ENCODE measurements around the gene LRRFIP1.
"Not testable (repeated sequence)": the region's sequence is repeated elsewhere in the genome, so short reads cannot be mapped to it uniquely, and the experiment has no call there.

LRRFIP1 gene

GRCh38 chr2:237666606-237667005 lies 39.2 kb downstream of the LRRFIP1 start:
- no peaks in the 10 kb centered on the region for H3K9me3 ChIP-seq (ENCODE audit: insufficient read depth, low read length)
- no peak overlapping the region for H3K4me2 ChIP-seq (ENCODE audit: low read length)
- no peak overlapping the region for H2AFZ ChIP-seq (ENCODE audit: low read depth, low read length)
- H3K79me2 ChIP-seq (ENCODE audit: low read length): no peaks in the 10 kb centered on the region
- no peaks in the 10 kb centered on the region for H3K36me3 ChIP-seq (replicated peaks; ENCODE audit: low read depth, low read length)
- no peak overlapping the region for H3K4me3 ChIP-seq (ENCODE audit: low read length)
- no peak overlapping the region for H3K9ac ChIP-seq (ENCODE audit: low read length)
- peaks cover 30% of the 10 kb centered on the region for H3K4me1 ChIP-seq (ENCODE audit: low read length)
- H3K27ac ChIP-seq (ENCODE audit: low read length): no peak overlapping the region
- no peak for TF ChIP-seq EZH2phosphoT487 (IDR thresholded peaks at IDR 0.05; ENCODE audit: low read depth)
- TF ChIP-seq CTCF (IDR thresholded peaks at IDR 0.05; ENCODE audit: low read depth, low read length): no peak
- H3K27me3 ChIP-seq (ENCODE audit: low read depth, low read length): peaks cover 52% of the 10 kb centered on the region
- no peaks in the 10 kb centered on the region; the same call in 1 of the 2 replicates for H4K20me1 ChIP-seq (ENCODE audit: insufficient read depth, low read length)

DNA sequence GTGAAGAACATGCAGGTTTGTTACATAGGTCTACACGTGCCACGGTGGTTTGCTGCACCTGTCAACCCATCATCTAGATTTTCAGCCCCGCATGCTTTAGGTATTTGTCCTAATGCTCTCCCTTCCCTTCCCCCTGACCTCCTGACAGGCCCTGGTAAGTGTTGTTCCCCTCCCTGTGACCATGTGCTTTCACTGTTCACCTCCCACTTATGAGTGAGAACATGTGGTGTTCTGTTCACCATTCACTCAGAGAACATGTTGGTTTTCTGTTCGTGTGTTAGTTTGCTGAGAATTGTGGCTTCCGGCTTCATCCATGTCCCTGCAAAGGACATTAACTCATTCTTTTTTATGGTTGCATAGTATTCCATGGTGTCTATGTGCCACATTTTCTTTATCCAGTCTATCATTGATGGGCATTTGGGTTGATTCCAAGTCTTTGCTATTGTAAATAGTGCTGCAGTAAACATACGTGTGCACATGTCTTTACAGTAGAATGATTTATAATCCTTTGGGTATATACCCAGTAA lies 39.7 kb downstream of the LRRFIP1 start:
- not testable (repeated sequence) for H3K27ac ChIP-seq (ENCODE audit: low read length); H3K4me2 ChIP-seq (ENCODE audit: low read length)
- peaks cover 35% of the 10 kb centered on the region for H3K4me1 ChIP-seq (ENCODE audit: low read length)

DNA sequence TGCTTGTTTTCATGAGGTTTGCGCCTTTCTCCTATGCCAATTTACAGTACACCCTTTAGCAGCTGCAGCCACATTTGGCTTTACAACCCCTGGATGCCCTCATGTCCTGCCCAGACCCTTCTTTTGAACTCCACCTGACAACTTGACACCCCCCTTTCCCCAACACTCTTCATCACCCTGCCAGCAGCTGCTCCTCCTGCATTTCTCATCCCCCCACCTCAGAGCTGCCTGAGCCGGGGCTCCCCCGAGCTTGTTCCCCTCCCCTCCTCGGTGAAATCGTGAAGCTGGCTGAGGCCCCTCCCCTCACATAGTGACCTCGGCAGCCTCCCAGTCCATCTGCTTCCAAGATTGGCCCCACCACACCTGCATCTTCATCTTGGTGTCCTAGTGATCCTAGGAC lies 40.5 kb downstream of the LRRFIP1 start:
- Histone ChIP-seq H3K27me3 (ENCODE audit: low read depth, low read length) (peaks cover 51% of the 10 kb centered on the region), H2AFZ (ENCODE audit: low read depth, low read length) (no peak overlapping the region), H3K27ac (ENCODE audit: low read length) (no peak overlapping the region), H3K36me3 (replicated peaks; ENCODE audit: low read depth, low read length) (no peaks in the 10 kb centered on the region), H3K4me3 (ENCODE audit: low read length) (no peak overlapping the region), H3K4me2 (ENCODE audit: low read length) (no peak overlapping the region), H3K4me1 (ENCODE audit: low read length) (peaks cover 43% of the 10 kb centered on the region), H4K20me1 (ENCODE audit: insufficient read depth, low read length) (no peaks in the 10 kb centered on the region; the same call in 1 of the 2 replicates), H3K79me2 (ENCODE audit: low read length) (no peaks in the 10 kb centered on the region), H3K9ac (ENCODE audit: low read length) (no peak overlapping the region), H3K9me3 (ENCODE audit: insufficient read depth, low read length) (no peaks in the 10 kb centered on the region)
- TF ChIP-seq CTCF (IDR thresholded peaks at IDR 0.05; ENCODE audit: low read depth, low read length): no peak
- no peak for TF ChIP-seq EZH2phosphoT487 (IDR thresholded peaks at IDR 0.05; ENCODE audit: low read depth)

More for the DNA sequence above, 39.7 kb downstream of the LRRFIP1 start:
- H3K36me3 ChIP-seq (replicated peaks; ENCODE audit: low read depth, low read length); H2AFZ ChIP-seq (ENCODE audit: low read depth, low read length); H4K20me1 ChIP-seq (ENCODE audit: insufficient read depth, low read length); H3K9me3 ChIP-seq (ENCODE audit: insufficient read depth, low read length); H3K9ac ChIP-seq (ENCODE audit: low read length); H3K4me3 ChIP-seq (ENCODE audit: low read length); H3K79me2 ChIP-seq (ENCODE audit: low read length): not testable (repeated sequence)
- H3K27me3 ChIP-seq (ENCODE audit: low read depth, low read length): peaks cover 51% of the 10 kb centered on the region

GRCh38 chr2:237668440-237668839 lies 41.1 kb downstream of the LRRFIP1 start:
- peaks cover 51% of the 10 kb centered on the region for H3K27me3 ChIP-seq (ENCODE audit: low read depth, low read length)
- no peak overlapping the region for H3K4me2 ChIP-seq (ENCODE audit: low read length)
- H3K27ac ChIP-seq (ENCODE audit: low read length): no peak overlapping the region
- no peaks in the 10 kb centered on the region; the same call in 1 of the 2 replicates for H4K20me1 ChIP-seq (ENCODE audit: insufficient read depth, low read length)
- H3K79me2 ChIP-seq (ENCODE audit: low read length): no peaks in the 10 kb centered on the region
- H3K36me3 ChIP-seq (replicated peaks; ENCODE audit: low read depth, low read length): no peaks in the 10 kb centered on the region
- TF ChIP-seq EZH2phosphoT487 (IDR thresholded peaks at IDR 0.05; ENCODE audit: low read depth): no peak
- TF ChIP-seq CTCF (IDR thresholded peaks at IDR 0.05; ENCODE audit: low read depth, low read length): no peak
- H3K4me3 ChIP-seq (ENCODE audit: low read length): no peak overlapping the region
- H3K9me3 ChIP-seq (ENCODE audit: insufficient read depth, low read length): no peaks in the 10 kb centered on the region
- H2AFZ ChIP-seq (ENCODE audit: low read depth, low read length): no peak overlapping the region
- peaks cover 47% of the 10 kb centered on the region for H3K4me1 ChIP-seq (ENCODE audit: low read length)
- H3K9ac ChIP-seq (ENCODE audit: low read length): no peak overlapping the region
